GM12891 (cell line): Measurements from ENCODE around the gene ZNF432.
"Not testable (repeated sequence)": the region's sequence is repeated elsewhere in the genome, so short reads cannot be mapped to it uniquely, and the experiment has no call there.

ENCODE experiments used
- DNase-seq: peaks from one replicate; pipeline ENCODE4 v3.0.0; 2011; ENCODE audit warnings: low spot score; ENCODE audit not compliant: insufficient read length
- FAIRE-seq: peaks from 2 replicates; lab custom pipeline; 2011; peaks lifted over from hg19 to GRCh38; lab: Jason Lieb, UNC
- PAX5 ChIP-seq: IDR thresholded peaks from 2 replicates; pipeline ENCODE4 v1.6.1; 2011; ENCODE audit warnings: low read length, moderate library complexity, mild to moderate bottlenecking; ENCODE audit not compliant: insufficient read depth, severe bottlenecking
- POLR2A ChIP-seq: IDR thresholded peaks from 2 replicates; pipeline ENCODE4 v1.6.1; 2011; ENCODE audit warnings: low read depth, low read length, control low read depth
- POLR2AphosphoS5 ChIP-seq: IDR thresholded peaks from 2 replicates; pipeline ENCODE4 v1.6.1; 2011; ENCODE audit warnings: low read depth, low read length, control low read depth
- POU2F2 ChIP-seq: IDR thresholded peaks from 2 replicates; pipeline ENCODE4 v1.6.1; 2011; ENCODE audit warnings: low read depth, mild to moderate bottlenecking, control low read depth, low read length, moderate library complexity
- SPI1 ChIP-seq: IDR thresholded peaks from 2 replicates; pipeline ENCODE4 v1.6.1; 2011; ENCODE audit warnings: low read depth, low read length, control low read depth
- TAF1 ChIP-seq: IDR thresholded peaks from 2 replicates; pipeline ENCODE4 v1.6.1; 2011; ENCODE audit warnings: low read depth, low read length, control low read depth

The ZNF432 gene

DNA sequence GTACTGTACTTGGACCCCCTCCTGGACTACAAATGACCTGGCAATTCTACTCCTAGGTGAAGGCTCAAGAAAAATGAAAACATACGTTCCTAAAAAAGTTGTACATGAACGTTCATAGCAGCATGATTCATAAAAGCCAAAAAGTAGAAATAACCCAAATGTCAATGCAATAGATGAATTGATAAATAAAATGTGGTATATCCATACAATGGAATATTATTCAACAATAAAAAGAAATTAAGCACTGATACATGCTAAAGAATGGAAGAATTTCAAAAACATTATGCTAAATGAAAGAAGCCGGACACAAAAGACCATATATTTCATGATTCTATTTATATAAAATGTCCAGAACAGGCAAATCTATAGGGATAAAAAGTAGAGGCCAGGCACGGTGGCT lies 9.5 kb downstream of the ZNF432 start:
- TF ChIP-seq POU2F2 = no peak
- no peak for TF ChIP-seq TAF1
- TF ChIP-seq PAX5 = no peak
- TF ChIP-seq POLR2AphosphoS5 = no peak
- TF ChIP-seq SPI1 = no peak
- TF ChIP-seq POLR2A = no peak
- FAIRE-seq (no peak), DNase-seq (no peak)

DNA sequence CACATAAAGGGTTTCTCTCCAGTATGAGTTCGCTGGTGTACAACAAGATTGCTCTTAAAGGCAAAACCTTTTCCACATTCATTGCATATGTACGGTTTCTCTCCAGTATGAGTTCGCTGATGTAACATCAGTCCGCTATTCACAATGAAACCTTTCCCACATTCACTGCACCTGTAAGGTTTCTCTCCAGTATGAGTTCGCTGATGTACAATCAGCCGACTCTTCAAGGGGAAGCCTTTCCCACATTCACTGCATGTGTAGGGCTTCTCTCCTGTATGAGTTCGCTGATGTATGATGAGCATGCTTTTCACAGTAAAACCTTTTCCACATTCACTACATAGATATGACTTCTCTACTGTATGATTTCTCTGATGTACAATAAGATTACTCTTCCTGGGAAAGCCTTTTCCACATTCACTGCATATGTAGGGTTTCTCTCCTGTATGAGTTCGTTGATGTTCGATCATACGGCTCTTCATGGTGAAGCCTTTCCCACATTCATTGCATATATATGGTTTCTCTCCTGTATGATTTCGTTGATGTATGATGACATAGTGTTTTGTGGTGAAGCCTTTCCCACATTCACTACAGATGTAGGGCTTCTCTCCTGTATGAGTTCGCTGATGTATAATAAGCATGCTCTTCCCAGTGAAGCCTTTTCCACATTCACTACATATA lies 14.4 kb downstream of the ZNF432 start:
- TF ChIP-seq TAF1 (no peak), PAX5 (no peak), POLR2AphosphoS5 (no peak), POLR2A (0 out of 2 replicates have a peak, but pooled peaks have one; percentile 10), SPI1 (no peak), POU2F2 (no peak)
- FAIRE-seq (no peak), DNase-seq (no peak)

DNA sequence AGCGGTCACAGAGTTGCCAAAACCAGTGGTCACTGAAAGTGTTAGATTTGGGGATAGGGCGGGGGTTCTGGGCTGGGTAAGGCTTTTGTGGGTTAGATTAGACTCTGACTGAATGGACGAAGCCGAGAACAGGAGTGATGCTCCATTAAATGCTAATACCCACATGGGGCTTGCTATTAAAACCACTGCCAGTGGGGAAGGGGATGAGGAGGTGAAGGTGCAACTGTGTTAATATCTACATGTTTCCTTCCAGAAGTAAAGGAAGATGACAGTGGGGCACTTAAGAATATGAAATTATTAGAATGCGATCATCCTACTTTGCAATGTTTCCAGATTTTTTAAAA lies 19.9 kb downstream of the ZNF432 start:
- no peak for DNase-seq
- TF ChIP-seq TAF1 = no peak
- TF ChIP-seq PAX5 = no peak
- TF ChIP-seq POLR2A = no peak
- TF ChIP-seq POU2F2 = no peak
- no peak for TF ChIP-seq POLR2AphosphoS5
- no peak for TF ChIP-seq SPI1
- no peak for FAIRE-seq

DNA sequence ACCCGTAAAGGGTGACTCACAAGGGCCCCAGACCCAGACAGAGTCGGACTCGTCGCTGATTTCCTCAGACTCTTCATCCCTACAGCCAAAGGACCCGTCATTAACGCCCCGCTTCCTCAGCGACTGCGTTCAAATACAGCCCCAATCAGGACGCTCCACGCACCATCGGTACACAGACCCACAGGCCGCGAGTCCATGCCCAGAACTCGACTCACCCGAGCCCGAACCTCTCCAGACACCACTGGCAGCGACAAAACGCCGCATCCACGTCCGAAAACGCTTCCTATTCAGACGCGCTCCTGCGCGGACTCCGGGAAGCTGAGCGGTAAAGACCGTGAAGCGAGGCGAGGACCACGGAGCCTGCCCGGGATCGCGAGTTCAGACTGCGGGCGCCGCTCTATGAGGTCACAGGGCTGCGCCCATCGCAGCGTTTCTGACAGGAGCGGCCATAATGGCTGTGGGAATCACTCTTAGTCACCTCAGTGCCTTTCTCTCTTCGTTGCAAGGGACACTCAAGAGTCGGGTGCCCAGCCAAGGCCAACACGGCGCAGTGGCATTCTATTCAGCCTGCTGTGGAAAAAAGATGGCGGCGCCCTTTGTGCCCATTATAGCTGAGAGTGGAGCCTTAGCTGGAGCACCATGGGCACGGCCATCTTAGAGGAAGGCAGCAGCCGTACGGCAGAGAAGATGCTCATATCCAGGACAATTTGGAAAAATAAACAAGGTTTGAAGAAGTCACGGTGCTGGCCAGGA lies 20.4 kb downstream of the ZNF432 start, which contains the start of gene ZNF614:
Gene ZNF614, minus strand, starts transcription at position 353 of the 753 bp plus-strand sequence. CDS start 2,634 bp downstream, outside the sequence.
- TF ChIP-seq POLR2AphosphoS5 (peak; percentile 96), SPI1 (peak; percentile 30; the same call in 1 of the 2 replicates), POU2F2 (peak; percentile 87), PAX5 (no peak), POLR2A (peak; percentile 96), TAF1 (peak; percentile 84)
- FAIRE-seq = peak; percentile 90
- DNase-seq = peak; percentile 77

DNA sequence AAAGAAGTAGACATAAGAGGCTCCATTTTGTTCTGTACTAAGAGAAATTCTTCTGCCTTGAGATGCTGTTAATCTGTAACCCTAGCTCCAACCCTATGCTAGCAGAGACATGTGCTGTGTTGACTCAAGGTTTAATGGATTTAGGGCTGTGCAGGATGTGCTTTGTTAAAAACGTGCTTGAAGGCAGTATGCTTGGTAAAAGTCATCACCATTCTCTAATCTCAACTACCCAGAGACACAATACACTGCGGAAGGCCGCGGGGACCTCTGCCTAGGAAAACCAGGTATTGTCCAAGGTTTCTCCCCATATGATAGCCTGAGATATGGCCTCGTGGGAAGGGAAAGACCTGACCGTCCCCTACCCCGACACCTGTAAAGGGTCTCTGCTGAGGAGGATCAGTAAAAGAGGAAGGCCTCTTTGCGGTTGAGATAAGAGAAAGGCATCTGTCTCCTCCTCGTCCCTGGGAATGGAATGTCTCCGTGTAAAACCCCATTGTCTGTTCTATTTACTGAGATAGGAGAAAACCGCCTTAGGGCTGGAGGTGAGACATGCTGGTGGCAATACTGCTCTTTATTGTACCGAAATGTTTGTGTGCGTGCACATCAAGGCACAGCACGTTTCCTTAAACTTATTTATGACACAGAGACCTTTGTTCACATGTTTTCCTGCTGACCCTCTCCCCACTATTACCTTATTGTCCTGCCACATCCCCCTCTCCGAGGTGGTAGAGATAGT lies 22.2 kb downstream of the ZNF432 start:
- peak; percentile 5 for FAIRE-seq
- DNase-seq = not testable (repeated sequence)

DNA sequence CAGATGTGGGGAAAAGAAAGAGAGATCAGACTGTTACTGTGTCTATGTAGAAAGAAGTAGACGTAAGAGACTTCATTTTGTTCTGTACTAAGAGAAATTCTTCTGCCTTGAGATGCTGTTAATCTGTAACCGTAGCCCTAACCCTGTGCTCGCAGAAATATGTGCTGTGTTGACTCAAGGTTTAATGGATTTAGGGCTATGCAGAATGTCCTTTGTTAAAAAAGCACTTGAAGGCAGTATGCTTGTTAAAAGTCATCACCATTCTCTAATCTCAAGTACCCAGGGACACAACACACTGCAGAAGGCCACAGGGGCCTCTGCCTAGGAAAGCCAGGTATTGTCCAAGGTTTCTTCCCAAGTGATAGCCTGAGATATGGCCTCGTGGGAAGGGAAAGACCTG lies 24.2 kb downstream of the ZNF432 start:
- not testable (repeated sequence) for FAIRE-seq

DNA sequence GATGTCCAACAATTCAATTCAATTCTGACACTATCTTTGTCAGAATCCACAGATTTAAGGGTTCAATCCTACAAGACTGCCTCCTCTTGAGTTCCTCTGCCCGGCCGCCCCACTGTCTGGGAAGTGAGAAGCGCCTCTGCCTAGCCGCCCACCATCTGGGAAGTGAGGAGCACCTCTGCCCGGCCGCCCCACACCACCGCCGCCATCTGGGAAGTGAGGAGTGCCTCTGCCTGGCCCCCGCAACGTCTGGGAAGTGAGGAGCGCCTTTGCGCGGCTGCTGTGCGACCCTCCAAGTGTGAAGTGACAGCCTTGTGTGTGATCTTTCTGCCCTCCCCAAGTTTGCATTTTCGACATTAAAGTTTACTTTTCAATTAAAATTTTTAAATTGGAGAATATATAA lies 26.4 kb downstream of the ZNF432 start:
- TF ChIP-seq POU2F2 (no peak), TAF1 (no peak), POLR2AphosphoS5 (no peak), SPI1 (no peak), POLR2A (no peak), PAX5 (no peak)
- no peak for DNase-seq
- no peak for FAIRE-seq

More for the DNA sequence above, 24.2 kb downstream of the ZNF432 start:
- not testable (repeated sequence) for DNase-seq

DNA sequence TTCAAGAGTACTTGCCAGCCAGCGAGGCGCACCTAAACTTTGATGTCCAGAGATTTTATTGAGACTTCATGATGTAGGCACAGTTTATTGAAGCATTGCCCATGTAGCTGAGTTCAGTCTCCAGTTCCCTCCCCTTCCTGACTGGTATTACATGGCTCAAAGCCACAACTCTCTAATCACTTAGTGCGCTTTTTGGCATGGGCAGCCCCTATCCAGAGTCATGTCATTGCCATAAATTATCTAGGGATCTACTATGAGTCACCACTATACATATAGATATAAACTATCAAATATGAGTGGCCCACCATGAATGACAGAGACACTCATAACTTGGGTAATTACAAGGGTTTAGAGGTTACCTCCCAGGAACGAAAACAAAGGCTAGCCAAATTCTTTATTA lies 28.1 kb downstream of the ZNF432 start:
- FAIRE-seq (no peak), DNase-seq (no peak)
- TF ChIP-seq PAX5 = no peak
- TF ChIP-seq POLR2A = no peak
- TF ChIP-seq POLR2AphosphoS5 = no peak
- no peak for TF ChIP-seq TAF1
- no peak for TF ChIP-seq SPI1
- no peak for TF ChIP-seq POU2F2

DNA sequence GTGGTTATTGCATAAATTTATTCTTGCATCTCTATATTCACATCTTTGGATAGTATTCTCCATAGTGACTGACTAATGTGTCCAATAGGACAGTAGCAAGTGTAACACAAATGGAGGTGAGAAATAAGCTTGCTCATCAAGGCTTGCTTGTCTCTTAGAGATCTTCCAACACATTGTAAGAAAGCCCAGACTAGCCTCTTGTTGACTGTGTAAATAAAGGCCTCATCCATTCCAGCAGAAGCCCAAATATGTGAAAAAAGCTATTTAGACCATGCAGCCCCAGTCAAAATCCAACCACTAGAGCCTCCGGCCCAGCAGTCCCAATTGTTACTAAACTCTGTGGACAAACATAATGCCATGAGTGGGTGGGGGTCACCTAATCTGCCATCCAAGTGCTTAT lies 38.0 kb downstream of the ZNF432 start:
- DNase-seq (no peak), FAIRE-seq (no peak)
- TF ChIP-seq SPI1 (no peak), TAF1 (no peak), POLR2AphosphoS5 (no peak), POLR2A (no peak), POU2F2 (no peak), PAX5 (no peak)

DNA sequence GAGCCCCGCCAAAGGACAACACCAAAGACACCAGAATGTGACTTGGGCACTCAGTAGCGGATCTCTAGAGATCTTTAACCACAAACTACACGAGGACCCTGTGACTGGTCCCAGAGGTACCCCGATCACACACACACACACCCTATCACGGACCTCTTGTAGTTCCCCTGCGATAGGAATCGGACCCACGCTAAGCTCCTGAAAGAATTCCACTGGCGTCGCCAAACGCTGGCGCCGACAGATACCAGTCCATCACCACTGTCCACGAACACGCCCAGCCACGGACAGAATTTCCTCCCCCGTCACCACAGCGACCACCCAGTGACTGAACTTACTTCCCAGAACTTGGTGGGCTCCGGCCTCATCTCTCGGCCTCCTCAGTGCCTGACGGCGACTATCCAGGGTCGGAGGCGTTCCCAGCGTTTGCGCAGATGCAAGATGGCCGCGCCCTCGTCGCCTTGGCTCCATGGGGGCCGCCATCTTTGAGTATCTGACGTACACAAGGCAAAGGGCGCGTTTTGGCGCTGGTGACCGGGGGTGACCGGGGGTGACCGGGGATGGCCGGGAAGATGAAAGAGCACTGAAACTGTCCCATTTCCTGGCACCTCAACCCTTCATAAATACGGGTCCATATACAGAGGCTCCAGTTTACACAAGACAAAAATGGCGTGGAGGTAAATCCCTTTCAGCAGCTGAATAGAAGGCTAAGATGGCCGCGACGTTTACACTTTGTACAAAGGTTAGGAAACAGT lies 40.7 kb downstream of the ZNF432 start, which contains the start of gene ZNF615:
Gene ZNF615, minus strand, starts transcription at position 406 of the 752 bp plus-strand sequence. CDS start 4,500 bp downstream, outside the sequence.
- TF ChIP-seq POLR2AphosphoS5 (0 out of 2 replicates have a peak, but pooled peaks have one; percentile 53), PAX5 (no peak), POLR2A (peak; percentile 56), TAF1 (peak; percentile 60)
- FAIRE-seq (peak; percentile 97), DNase-seq (peak; percentile 48)
